Gastroesophageal sphincter (tissue), 4 donors: ENCODE measurements around the gene UBAC2. TPM values are rescaled to one million over a fixed set of nuclear protein-coding genes. Genes with fewer than 3 reads are reported as not detected.

ENCODE experiments used
- ATAC-seq: fragments of 150-250 bp; one replicate; pipeline ENCODE4 v1.9.1; 2016; ENCODE audit warnings: mild to moderate bottlenecking, moderate library complexity
- H3K27ac ChIP-seq, 4 donors: fragments of 200-600 bp; sonication (generic) in 3 of 4; 1 replicate in 3 of 4; 2 replicates in 1 of 4; pipeline ENCODE4 v1.5.1; 2016 to 2019
- H3K27me3 ChIP-seq: fragments of 200-600 bp; sonication (generic); one replicate; pipeline ENCODE4 v1.5.1; 2019
- H3K36me3 ChIP-seq, 2 donors: fragments of 200-600 bp; sonication (generic); one replicate each; pipeline ENCODE4 v1.5.1; 2019; ENCODE audit warnings: control low read depth in 1 of 2
- H3K4me1 ChIP-seq, 3 donors: fragments of 200-600 bp; sonication (generic); 1 replicate in 2 of 3; 2 replicates in 1 of 3; pipeline ENCODE4 v1.5.1; 2016 to 2019; ENCODE audit warnings: control low read depth in 2 of 3
- H3K4me3 ChIP-seq, 2 donors: fragments of 200-600 bp; sonication (generic); one replicate each; pipeline ENCODE4 v1.5.1; 2019; ENCODE audit warnings: mild to moderate bottlenecking in 1 of 2, moderate library complexity in 1 of 2
- H3K9me3 ChIP-seq, 3 donors: fragments of 200-600 bp; sonication (generic); one replicate each; pipeline ENCODE4 v1.5.1; 2017 to 2019; ENCODE audit warnings: control low read depth in 2 of 3
- CTCF ChIP-seq, 4 experiments: fragments of 200-600 bp in 2 of 4; fragments of 450-650 bp in 2 of 4; sonication (generic) in 1 of 4; IDR thresholded peaks; one replicate each; pipeline ENCODE4 v1.5.1; 2017 to 2019; ENCODE audit warnings: antibody characterized with exemption in 4 of 4, mild to moderate bottlenecking in 2 of 4, moderate library complexity in 2 of 4
- EP300 ChIP-seq: sonication (generic); formaldehyde crosslinking; IDR thresholded peaks from one replicate; pipeline ENCODE4 v1.6.1; 2017; ENCODE audit warnings: antibody characterized with exemption, mild to moderate bottlenecking
- POLR2A ChIP-seq, 2 donors: fragments of 450-650 bp; IDR thresholded peaks; one replicate each; pipeline ENCODE4 v1.6.1; 2017; ENCODE audit warnings: antibody characterized with exemption in 2 of 2, mild to moderate bottlenecking in 2 of 2, moderate library complexity in 1 of 2
- POLR2AphosphoS5 ChIP-seq: sonication (generic); formaldehyde crosslinking; IDR thresholded peaks from one replicate; pipeline ENCODE4 v1.6.1; 2017; ENCODE audit warnings: antibody characterized with exemption
- WGBS, 2 donors: methylation state at CpG; one replicate each; pipeline ENCODE4 v1.1.5; 2018; ENCODE audit warnings: low coverage in 1 of 2; 5-methylcytosine and 5-hydroxymethylcytosine counted together
- total RNA-seq, 4 donors: library from RNA; depleted of rRNA; stranded (reverse); fragments of >200 nt; gene quantifications; one replicate each; pipeline ENCODE4 v1.1.0, GENCODE V29; 2016

The UBAC2 gene
- total RNA-seq, 4 donors from 2014 or later: 45.0 to 59.6 (median 52.2) TPM

GRCh38 chr13:99270518-99270917 is 69.9 kb downstream of the UBAC2 start:
- Histone ChIP-seq H3K27ac (peak overlapping the region in 2 of 4 donors; percentile 42 to 54), H3K27me3 (no peaks in the 10 kb centered on the region), H3K36me3 (peaks cover 0 to 7% of the 10 kb centered on the region in 2 donors), H3K9me3 (no peaks in the 10 kb centered on the region), H3K4me3 (no peak overlapping the region), H3K4me1 (peaks cover 0 to 32% (median 3%) of the 10 kb centered on the region in 3 donors)
- 76 to 88% methylated on average over 2 of the region's 2 CpGs for WGBS, 2 donors
- TF ChIP-seq POLR2A (IDR thresholded peaks at IDR 0.05): no peak
- no peak for TF ChIP-seq POLR2AphosphoS5
- ATAC-seq: no peak

- no peaks in the 10 kb centered on the region for H3K9me3 ChIP-seq
- peak overlapping the region in 3 of 4 donors; percentile 26 to 54 (median 42) for H3K27ac ChIP-seq
- no peak for TF ChIP-seq POLR2A (IDR thresholded peaks at IDR 0.05)
- TF ChIP-seq POLR2AphosphoS5: no peak
- no peak for TF ChIP-seq EP300
- no peak for TF ChIP-seq CTCF (IDR thresholded peaks at IDR 0.05)
- no peak for ATAC-seq
- 64 to 68% methylated on average over 3 of the region's 3 CpGs for WGBS, 2 donors
- H3K4me1 ChIP-seq: peaks cover 0 to 32% (median 3%) of the 10 kb centered on the region in 3 donors
- no peaks in the 10 kb centered on the region for H3K27me3 ChIP-seq
- H3K36me3 ChIP-seq: peaks cover 0 to 7% of the 10 kb centered on the region in 2 donors
- H3K4me3 ChIP-seq: no peak overlapping the region
Measured at GRCh38 chr13:99271249-99271648, 70.6 kb downstream of the UBAC2 start.

- peak overlapping the region in 2 of 4 donors; percentile 42 to 54 for H3K27ac ChIP-seq
- H3K27me3 ChIP-seq: no peaks in the 10 kb centered on the region
- H3K4me3 ChIP-seq: no peak overlapping the region
- H3K9me3 ChIP-seq: no peaks in the 10 kb centered on the region
- ATAC-seq: no peak
- peaks cover 0 to 32% (median 3%) of the 10 kb centered on the region in 3 donors for H3K4me1 ChIP-seq
- TF ChIP-seq CTCF (IDR thresholded peaks at IDR 0.05) (no peak), POLR2AphosphoS5 (no peak), POLR2A (IDR thresholded peaks at IDR 0.05) (no peak), EP300 (no peak)
- 75 to 94% methylated on average over 1 to 2 of the region's 2 CpGs for WGBS, 2 donors
- H3K36me3 ChIP-seq: peaks cover 0 to 7% of the 10 kb centered on the region in 2 donors
Measured at GRCh38 chr13:99272481-99272880, 71.8 kb downstream of the UBAC2 start.

- Histone ChIP-seq H3K4me1 (peaks cover 0 to 32% (median 3%) of the 10 kb centered on the region in 3 donors), H3K27me3 (no peaks in the 10 kb centered on the region), H3K36me3 (peaks cover 0 to under 1% of the 10 kb centered on the region in 2 donors), H3K4me3 (no peak overlapping the region), H3K27ac (no peak overlapping the region), H3K9me3 (no peaks in the 10 kb centered on the region)
- TF ChIP-seq POLR2A (IDR thresholded peaks at IDR 0.05): no peak
- no peak for TF ChIP-seq POLR2AphosphoS5
- no peak for TF ChIP-seq EP300
- TF ChIP-seq CTCF (IDR thresholded peaks at IDR 0.05): no peak
- 56 to 57% methylated on average over 2 of the region's 2 CpGs for WGBS, 2 donors
- no peak for ATAC-seq
Measured at GRCh38 chr13:99273128-99273527, 72.5 kb downstream of the UBAC2 start.

- Histone ChIP-seq H3K27me3 (no peaks in the 10 kb centered on the region), H3K9me3 (no peaks in the 10 kb centered on the region), H3K4me1 (peaks cover 0 to 24% (median 3%) of the 10 kb centered on the region in 3 donors), H3K4me3 (no peak overlapping the region), H3K36me3 (peaks cover 0 to 5% of the 10 kb centered on the region in 2 donors), H3K27ac (no peak overlapping the region)
- no peak for ATAC-seq
- TF ChIP-seq CTCF (IDR thresholded peaks at IDR 0.05): no peak
- TF ChIP-seq EP300: no peak
- TF ChIP-seq POLR2A (IDR thresholded peaks at IDR 0.05): no peak
- no peak for TF ChIP-seq POLR2AphosphoS5
- 30% methylated on average over 1 of the region's 1 CpG; no CpG with 5 or more reads in 1 of the 2 donors for WGBS, 2 donors
Measured at GRCh38 chr13:99275093-99275469, 74.4 kb downstream of the UBAC2 start.
